H1 (cell line): ENCODE measurements around the gene AKIRIN2. TPM values are rescaled to one million over a fixed set of nuclear protein-coding genes. Genes with fewer than 3 reads are reported as not detected.

Experiments used
- CTCF ChIA-PET: fragments of 300-600 bp; sonication (Branson Sonifier 250); formaldehyde crosslinking; loops from one replicate; lab custom pipeline; 2021; ENCODE audit not compliant: partially characterized antibody; lab: Charles Lee
- POLR2A ChIA-PET: fragments of 300-600 bp; sonication (Branson Sonifier 250); formaldehyde crosslinking; loops from one replicate; lab custom pipeline; 2021; ENCODE audit warnings: inconsistent platforms; ENCODE audit not compliant: partially characterized antibody; lab: Charles Lee
- DNase-seq, 2 experiments: peaks; one replicate each; pipeline versions ENCODE4 v3.0.0 to v3.0.0-alpha.2; 2010 to 2022; ENCODE audit warnings: low spot score in 2 of 2, low read depth in 1 of 2, mixed read lengths in 1 of 2
- FAIRE-seq: peaks from 2 replicates; lab custom pipeline; 2011; peaks lifted over from hg19 to GRCh38; lab: Jason Lieb, UNC
- H2AFZ ChIP-seq: 2 replicates; pipeline ENCODE4 v1.8.1; 2012; ENCODE audit warnings: low read length, inconsistent platforms
- H2AK5ac ChIP-seq: 2 replicates; pipeline ENCODE4 v1.6.1; 2013; ENCODE audit warnings: low read depth, low read length
- H2BK120ac ChIP-seq: replicated peaks from 2 replicates; pipeline ENCODE3; 2013; ENCODE audit warnings: low read depth, low read length, inconsistent platforms
- H2BK12ac ChIP-seq: 2 replicates; pipeline ENCODE4 v1.6.1; 2013; ENCODE audit warnings: low read depth, low read length
- H2BK15ac ChIP-seq: 2 replicates; pipeline ENCODE4 v1.6.1; 2013; ENCODE audit warnings: low read length
- H2BK20ac ChIP-seq: 2 replicates; pipeline ENCODE4 v1.6.1; 2013; ENCODE audit warnings: low read length
- H2BK5ac ChIP-seq: 2 replicates; pipeline ENCODE4 v1.6.1; 2013; ENCODE audit warnings: low read depth, low read length
- H3K14ac ChIP-seq: 2 replicates; pipeline ENCODE4 v1.6.1; 2013; ENCODE audit warnings: inconsistent platforms; ENCODE audit not compliant: insufficient read length
- H3K18ac ChIP-seq: 2 replicates; pipeline ENCODE4 v1.6.1; 2013; ENCODE audit warnings: low read length; ENCODE audit errors: extremely low read depth
- H3K23ac ChIP-seq: 2 replicates; pipeline ENCODE4 v1.6.1; 2013; ENCODE audit warnings: inconsistent platforms; ENCODE audit not compliant: insufficient read length
- H3K23me2 ChIP-seq: 2 replicates; pipeline ENCODE4 v1.6.1; 2013; ENCODE audit warnings: low read depth, low read length
- H3K27ac ChIP-seq: 2 replicates; pipeline ENCODE4 v1.6.1; 2011; ENCODE audit warnings: low read depth, low read length, inconsistent platforms
- H3K27me3 ChIP-seq, 4 experiments: replicated peaks in 1 of 4; 1 replicate in 1 of 4; 2 replicates in 3 of 4; pipeline versions ENCODE4 v1.6.1 to v1.8.1; 2011 to 2013; ENCODE audit warnings: low read length in 3 of 4, mild to moderate bottlenecking in 3 of 4, inconsistent platforms in 2 of 4, mixed read lengths in 2 of 4, moderate library complexity in 1 of 4; ENCODE audit not compliant: control insufficient read depth in 3 of 4, insufficient read depth in 3 of 4; ENCODE audit errors: extremely low read depth in 1 of 4
- H3K36me3 ChIP-seq, 4 experiments: 2 replicates each; pipeline versions ENCODE4 v1.6.1 to v1.8.1; 2011 to 2013; ENCODE audit warnings: mild to moderate bottlenecking in 4 of 4, low read length in 3 of 4, moderate library complexity in 2 of 4, control low read depth in 1 of 4, inconsistent platforms in 1 of 4; ENCODE audit not compliant: insufficient read depth in 4 of 4, control insufficient read depth in 2 of 4
- H3K4ac ChIP-seq: replicated peaks from 2 replicates; pipeline ENCODE3; 2013; ENCODE audit warnings: low read length, low read depth, mixed read lengths, inconsistent platforms; ENCODE audit not compliant: insufficient read length
- H3K4me1 ChIP-seq, 4 experiments: replicated peaks in 1 of 4; 1 replicate in 1 of 4; 2 replicates in 3 of 4; pipeline versions ENCODE4 v1.6.1 to v1.8.1; 2011 to 2013; ENCODE audit warnings: low read length in 3 of 4, inconsistent platforms in 2 of 4, mixed read lengths in 1 of 4; ENCODE audit not compliant: insufficient read depth in 4 of 4, control insufficient read depth in 3 of 4
- H3K4me2 ChIP-seq, 2 experiments: 2 replicates each; pipeline versions ENCODE4 v1.6.1 to v1.8.1; 2011 to 2013; ENCODE audit warnings: low read depth in 2 of 2, low read length in 2 of 2, control low read depth in 1 of 2, inconsistent platforms in 1 of 2, mild to moderate bottlenecking in 1 of 2; ENCODE audit not compliant: insufficient read depth in 1 of 2
- H3K4me3 ChIP-seq, 4 experiments: fragments of 200-600, 300-600 bp in 1 of 4; sonication (generic), shearing (Covaris generic), sonication (Bioruptor Twin) in 1 of 4; 2 replicates each; pipeline versions ENCODE4 v1.5.1 to v1.8.1; 2011 to 2016; ENCODE audit warnings: low read length in 4 of 4, low read depth in 3 of 4, control low read depth in 2 of 4, inconsistent platforms in 2 of 4, mild to moderate bottlenecking in 2 of 4, mixed read lengths in 1 of 4, moderate library complexity in 1 of 4; ENCODE audit not compliant: insufficient read depth in 2 of 4; ENCODE audit errors: extremely low read depth in 1 of 4
- H3K56ac ChIP-seq: replicated peaks from 2 replicates; pipeline ENCODE3; 2013; ENCODE audit warnings: low read depth, mild to moderate bottlenecking, mixed read lengths, low read length, inconsistent platforms; ENCODE audit not compliant: insufficient read length
- H3K79me1 ChIP-seq: 2 replicates; pipeline ENCODE4 v1.6.1; 2013; ENCODE audit warnings: low read depth, low read length, control low read depth
- H3K79me2 ChIP-seq, 2 experiments: 2 replicates each; pipeline versions ENCODE4 v1.6.1 to v1.8.1; 2012 to 2013; ENCODE audit warnings: low read length in 2 of 2, mild to moderate bottlenecking in 2 of 2, inconsistent platforms in 1 of 2; ENCODE audit not compliant: insufficient read depth in 2 of 2, control insufficient read depth in 1 of 2
- H3K9ac ChIP-seq, 4 experiments: replicated peaks in 1 of 4; 1 replicate in 1 of 4; 2 replicates in 3 of 4; pipeline versions ENCODE4 v1.6.1 to v1.8.1; 2011 to 2013; ENCODE audit warnings: low read depth in 3 of 4, low read length in 3 of 4, control low read depth in 2 of 4, mild to moderate bottlenecking in 2 of 4, moderate library complexity in 2 of 4, inconsistent platforms in 1 of 4; ENCODE audit errors: extremely low read depth in 1 of 4
- H3K9me3 ChIP-seq, 2 experiments: 2 replicates each; pipeline versions ENCODE4 v1.6.1 to v1.8.1; 2012 to 2013; ENCODE audit warnings: mild to moderate bottlenecking in 2 of 2, moderate library complexity in 2 of 2, control low read depth in 1 of 2, inconsistent platforms in 1 of 2, low read depth in 1 of 2, low read length in 1 of 2, mixed read lengths in 1 of 2; ENCODE audit not compliant: insufficient read depth in 2 of 2
- H4K20me1 ChIP-seq, 2 experiments: replicated peaks in 1 of 2; 2 replicates each; pipeline versions ENCODE3 to v1.8.1; 2011 to 2013; ENCODE audit warnings: inconsistent platforms in 2 of 2, low read length in 2 of 2, mild to moderate bottlenecking in 1 of 2; ENCODE audit not compliant: insufficient read depth in 2 of 2, control insufficient read depth in 1 of 2
- H4K5ac ChIP-seq: 2 replicates; pipeline ENCODE4 v1.6.1; 2013; ENCODE audit warnings: low read length, low read depth, mixed read lengths, inconsistent platforms; ENCODE audit not compliant: insufficient read length
- H4K8ac ChIP-seq: 2 replicates; pipeline ENCODE4 v1.8.0; 2013; ENCODE audit warnings: mild to moderate bottlenecking, moderate library complexity, low read length, inconsistent platforms; ENCODE audit not compliant: insufficient read depth; ENCODE audit errors: extremely low read depth
- H4K91ac ChIP-seq: replicated peaks from 2 replicates; pipeline ENCODE3; 2013; ENCODE audit warnings: low read length, mixed read lengths, inconsistent platforms; ENCODE audit not compliant: insufficient read length
- BRCA1 ChIP-seq: IDR thresholded peaks from 2 replicates; pipeline ENCODE4 v1.6.1; 2012; ENCODE audit warnings: low read depth, low read length, improper control_type of control experiment
- CHD1 ChIP-seq: IDR thresholded peaks from 2 replicates; pipeline ENCODE4 v1.6.1; 2012; ENCODE audit warnings: low read depth, low read length, improper control_type of control experiment
- EGR1 ChIP-seq: IDR thresholded peaks from 2 replicates; pipeline ENCODE4 v1.6.1; 2011; ENCODE audit warnings: low read depth, low read length, borderline replicate concordance
- HDAC2 ChIP-seq, 2 experiments: fragments of 300-600 bp in 1 of 2; sonication (generic) in 1 of 2; IDR thresholded peaks; 2 replicates each; pipeline ENCODE4 v1.6.1; 2011 to 2012; ENCODE audit warnings: low read depth in 2 of 2, low read length in 2 of 2, mild to moderate bottlenecking in 2 of 2, moderate library complexity in 2 of 2, borderline replicate concordance in 1 of 2, inconsistent platforms in 1 of 2
- JUND ChIP-seq: IDR thresholded peaks from 2 replicates; pipeline ENCODE4 v1.6.1; 2011; ENCODE audit warnings: mild to moderate bottlenecking, improper control_type of control experiment, low read length
- NANOG ChIP-seq: IDR thresholded peaks from 2 replicates; pipeline ENCODE4 v1.6.1; 2011; ENCODE audit warnings: low read length, low read depth, mild to moderate bottlenecking, inconsistent platforms; ENCODE audit not compliant: insufficient read depth, poor library complexity, severe bottlenecking
- RAD21 ChIP-seq, 2 experiments: IDR thresholded peaks in 1 of 2; conservative IDR thresholded peaks in 1 of 2; 2 replicates each; pipeline ENCODE4 v1.6.1; 2011; ENCODE audit warnings: low read depth in 2 of 2, low read length in 2 of 2, improper control_type of control experiment in 1 of 2, inconsistent platforms in 1 of 2, mild to moderate bottlenecking in 1 of 2, moderate library complexity in 1 of 2
- SIN3A ChIP-seq, 2 experiments: IDR thresholded peaks in 1 of 2; conservative IDR thresholded peaks in 1 of 2; 2 replicates each; pipeline ENCODE4 v1.6.1; 2011 to 2012; ENCODE audit warnings: low read length in 2 of 2, improper control_type of control experiment in 1 of 2, low read depth in 1 of 2, mild to moderate bottlenecking in 1 of 2
- SRF ChIP-seq: IDR thresholded peaks from 2 replicates; pipeline ENCODE4 v1.6.1; 2011; ENCODE audit warnings: mild to moderate bottlenecking, low read depth, low read length, moderate library complexity
- WGBS, 2 experiments: shearing (Covaris generic) in 1 of 2; methylation state at CpG; one replicate each; pipeline versions ENCODE4 v1.1.6 to v1.1.7; 2013 to 2015; ENCODE audit warnings: low lambda C conversion rate in 2 of 2, mixed read lengths in 2 of 2, inconsistent platforms in 1 of 2, low coverage in 1 of 2, missing lambda C conversion rate in 1 of 2; ENCODE audit not compliant: insufficient replicate concordance in 2 of 2, insufficient coverage in 1 of 2, insufficient read length in 1 of 2; ENCODE audit errors: extremely low coverage in 1 of 2, missing lambda C conversion rate in 1 of 2; 5-methylcytosine and 5-hydroxymethylcytosine counted together
- polyA plus RNA-seq, 7 experiments: library from polyadenylated mRNA; depleted of rRNA in 3 of 7; stranded (reverse) in 5 of 7; unstranded in 2 of 7; fragments of >200 nt in 5 of 7; fragments of 200-250 nt in 2 of 7; gene quantifications; 1 replicate in 5 of 7; 2 replicates in 1 of 7; 4 replicates in 1 of 7; pipeline versions ENCODE4 v1.2.1 to v1.2.3, GENCODE V29; 2011 to 2013; ENCODE audit warnings: missing spikeins in 2 of 7, mixed read lengths in 2 of 7
- total RNA-seq: library from RNA; stranded (reverse); fragmentation: NEBNext Ultra II Directional; extraction: Animal tissue kit (Norgen Biotek cat#: 25700); gene quantifications from 2 replicates; pipeline ENCODE4 v1.2.1, GENCODE V29; 2021
- TF ChIP-seq, protein P1 (sequence below): IDR thresholded peaks from 2 replicates; pipeline ENCODE4 v1.6.1; 2012; ENCODE audit warnings: inconsistent platforms
- TF ChIP-seq, protein P2 (sequence below): IDR thresholded peaks from 2 replicates; pipeline ENCODE4 v1.6.1; 2011; ENCODE audit warnings: low read depth, mild to moderate bottlenecking, low read length; ENCODE audit not compliant: insufficient read depth

Gene AKIRIN2
- total and polyA plus RNA-seq, 2 of the 8 experiments (the other 6 are each of a cell fraction or from before 2014, with no cell fraction given), result 35.6 to 75.3 TPM

DNA sequence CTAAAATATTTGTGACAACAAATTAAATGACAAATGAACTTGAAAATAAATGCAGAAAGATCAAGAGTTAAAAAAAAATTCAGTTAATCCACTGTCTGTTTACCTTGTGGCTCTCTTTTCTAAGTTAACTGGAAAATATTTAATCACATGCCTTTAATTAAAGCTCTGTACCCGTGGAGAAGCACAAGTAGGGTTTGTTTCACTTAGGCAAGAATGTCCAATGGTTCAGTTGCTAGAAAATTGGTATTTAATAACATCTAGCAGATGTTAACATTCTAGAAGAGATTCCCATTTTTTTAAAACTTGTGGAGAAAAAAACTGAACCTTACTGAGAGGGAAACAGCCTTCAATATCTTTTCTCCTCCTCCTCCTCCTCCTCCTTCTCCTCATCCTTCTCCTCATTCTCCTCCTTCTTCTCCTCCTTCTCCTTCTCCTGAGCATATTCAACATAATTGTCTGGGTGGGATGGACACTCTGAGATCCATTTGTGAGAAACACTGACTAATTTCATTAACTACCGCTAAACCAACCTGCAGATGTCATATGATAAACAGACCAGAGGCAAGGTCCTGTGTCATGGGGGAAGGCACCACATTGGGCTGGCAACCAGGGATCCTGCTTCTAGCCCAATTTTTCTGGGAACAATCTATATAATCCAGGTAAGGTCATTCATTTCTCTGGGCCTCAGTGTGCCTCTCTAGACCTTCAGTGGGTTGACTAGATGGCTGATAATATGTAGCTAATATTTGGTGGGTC is 44.1 kb upstream of the AKIRIN2 start:
- H3K79me2 ChIP-seq, result no peaks in the 10 kb centered on the region
- H2BK20ac ChIP-seq, result no peak overlapping the region
- H3K9ac ChIP-seq, result no peak overlapping the region
- H3K9me3 ChIP-seq, result no peaks in the 10 kb centered on the region
- ChIA-PET CTCF (interaction anchor here (0.8 kb wide), 1 partner anchor 117 kb away, joined by 3 read pairs; no protein-coding TSS in a partner anchor), POLR2A (interaction anchor here (1.6 kb wide), 1 partner anchor 44 kb away, joined by 5 read pairs; the partner anchor contains the start of gene AKIRIN2)
- H3K27me3 ChIP-seq, result no peaks in the 10 kb centered on the region
- H3K4me1 ChIP-seq, result no peaks in the 10 kb centered on the region
- no peak overlapping the region for H4K91ac ChIP-seq
- no peak overlapping the region for H3K14ac ChIP-seq
- no peak overlapping the region for H4K8ac ChIP-seq
- H3K79me1 ChIP-seq, result no peaks in the 10 kb centered on the region
- no peak overlapping the region for H2AK5ac ChIP-seq
- H3K18ac ChIP-seq, result no peak overlapping the region
- H3K23me2 ChIP-seq, result no peaks in the 10 kb centered on the region
- H4K20me1 ChIP-seq, result no peaks in the 10 kb centered on the region
- H3K27ac ChIP-seq, result no peak overlapping the region
- FAIRE-seq (no peak), DNase-seq (no peak)
- no peak overlapping the region for H3K4ac ChIP-seq
- 88% methylated on average over 2 of the region's 2 CpGs; no CpG with 5 or more reads in 1 of the 2 experiments for WGBS, 2 experiments
- H4K5ac ChIP-seq, result no peak overlapping the region
- no peak overlapping the region for H3K4me2 ChIP-seq
- no peak overlapping the region for H2AFZ ChIP-seq
- no peak overlapping the region for H2BK5ac ChIP-seq
- no peaks in the 10 kb centered on the region for H3K36me3 ChIP-seq
- no peak overlapping the region for H3K23ac ChIP-seq
- H2BK120ac ChIP-seq, result no peak overlapping the region
- no peak overlapping the region for H3K56ac ChIP-seq
- H2BK12ac ChIP-seq, result no peak overlapping the region
- H3K4me3 ChIP-seq, result no peak overlapping the region
- no peak overlapping the region for H2BK15ac ChIP-seq
- TF ChIP-seq SIN3A (conservative IDR thresholded peaks at IDR 0.05 in 1 of 2, IDR thresholded peaks at IDR 0.05 in 1 of 2; ENCODE audit: low read depth in 1 of 2, low read length in 2 of 2), result no peak
- TF ChIP-seq SRF, result no peak
- no peak for TF ChIP-seq EGR1
- TF ChIP-seq RAD21 (IDR thresholded peaks at IDR 0.05 in 1 of 2, conservative IDR thresholded peaks at IDR 0.05 in 1 of 2; ENCODE audit: low read depth in 2 of 2, low read length in 2 of 2), result no peak
- TF ChIP-seq, protein P1, sequence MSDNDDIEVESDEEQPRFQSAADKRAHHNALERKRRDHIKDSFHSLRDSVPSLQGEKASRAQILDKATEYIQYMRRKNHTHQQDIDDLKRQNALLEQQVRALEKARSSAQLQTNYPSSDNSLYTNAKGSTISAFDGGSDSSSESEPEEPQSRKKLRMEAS, result no peak
- no peak for TF ChIP-seq NANOG
- no peak for TF ChIP-seq CHD1
- TF ChIP-seq HDAC2 (IDR thresholded peaks at IDR 0.05; ENCODE audit: borderline replicate concordance in 1 of 2, low read depth in 2 of 2, low read length in 2 of 2), result no peak
- TF ChIP-seq JUND, result no peak
- TF ChIP-seq, protein P2, sequence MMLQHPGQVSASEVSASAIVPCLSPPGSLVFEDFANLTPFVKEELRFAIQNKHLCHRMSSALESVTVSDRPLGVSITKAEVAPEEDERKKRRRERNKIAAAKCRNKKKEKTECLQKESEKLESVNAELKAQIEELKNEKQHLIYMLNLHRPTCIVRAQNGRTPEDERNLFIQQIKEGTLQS, result no peak
- TF ChIP-seq BRCA1, result no peak
